Activated CD8-positive, alpha-beta memory T cell treated with anti-CD3 and anti-CD28 coated beads, Interleukin-2, amount 50 U/mL, for 1 hour (primary cell): ENCODE results near the gene PALM.
"Not testable (repeated sequence)": the region's sequence is repeated elsewhere in the genome, so short reads cannot be mapped to it uniquely, and the experiment has no call there.

Source experiments
- DNase-seq: peaks from one replicate; pipeline ENCODE4 v3.0.0-alpha.2; 2020; ENCODE audit errors: extremely low read depth

Gene PALM

GRCh38 chr19:709196-709964, 645 bp downstream of the PALM start:
- DNase-seq, result no peak

GRCh38 chr19:709965-710571, 1.3 kb downstream of the PALM start:
- DNase-seq, result no peak

GRCh38 chr19:710767-711166, 2.0 kb downstream of the PALM start:
- no peak for DNase-seq

- no peak for DNase-seq
Measured at GRCh38 chr19:711254-711653, 2.5 kb downstream of the PALM start.

- no peak for DNase-seq
Measured at GRCh38 chr19:715347-715746, 6.6 kb downstream of the PALM start.

GRCh38 chr19:718251-718951, 9.7 kb downstream of the PALM start:
- no peak for DNase-seq

- no peak for DNase-seq
Measured at GRCh38 chr19:718991-719512, 10.3 kb downstream of the PALM start.

GRCh38 chr19:719636-720344, 11.1 kb downstream of the PALM start:
- no peak for DNase-seq

- DNase-seq, result no peak
Measured at GRCh38 chr19:720345-721160, 11.8 kb downstream of the PALM start.

GRCh38 chr19:722553-723101, 13.9 kb downstream of the PALM start:
- no peak for DNase-seq

GRCh38 chr19:723247-723646, 14.5 kb downstream of the PALM start:
- DNase-seq, result no peak

GRCh38 chr19:723714-724113, 15.0 kb downstream of the PALM start:
- DNase-seq, result no peak

- no peak for DNase-seq
Measured at GRCh38 chr19:725461-726089, 16.8 kb downstream of the PALM start.

GRCh38 chr19:726993-727956, 18.5 kb downstream of the PALM start:
- DNase-seq, result no peak

- no peak for DNase-seq
Measured at GRCh38 chr19:728011-728410, 19.3 kb downstream of the PALM start.

GRCh38 chr19:729564-729963, 20.8 kb downstream of the PALM start:
- DNase-seq, result not testable (repeated sequence)

- no peak for DNase-seq
Measured at GRCh38 chr19:729965-730668, 21.4 kb downstream of the PALM start.

- no peak for DNase-seq
Measured at GRCh38 chr19:731000-731399, 22.3 kb downstream of the PALM start.
